Measurements from ENCODE around the gene PLCB1.

- TF ChIP-seq, protein P1, sequence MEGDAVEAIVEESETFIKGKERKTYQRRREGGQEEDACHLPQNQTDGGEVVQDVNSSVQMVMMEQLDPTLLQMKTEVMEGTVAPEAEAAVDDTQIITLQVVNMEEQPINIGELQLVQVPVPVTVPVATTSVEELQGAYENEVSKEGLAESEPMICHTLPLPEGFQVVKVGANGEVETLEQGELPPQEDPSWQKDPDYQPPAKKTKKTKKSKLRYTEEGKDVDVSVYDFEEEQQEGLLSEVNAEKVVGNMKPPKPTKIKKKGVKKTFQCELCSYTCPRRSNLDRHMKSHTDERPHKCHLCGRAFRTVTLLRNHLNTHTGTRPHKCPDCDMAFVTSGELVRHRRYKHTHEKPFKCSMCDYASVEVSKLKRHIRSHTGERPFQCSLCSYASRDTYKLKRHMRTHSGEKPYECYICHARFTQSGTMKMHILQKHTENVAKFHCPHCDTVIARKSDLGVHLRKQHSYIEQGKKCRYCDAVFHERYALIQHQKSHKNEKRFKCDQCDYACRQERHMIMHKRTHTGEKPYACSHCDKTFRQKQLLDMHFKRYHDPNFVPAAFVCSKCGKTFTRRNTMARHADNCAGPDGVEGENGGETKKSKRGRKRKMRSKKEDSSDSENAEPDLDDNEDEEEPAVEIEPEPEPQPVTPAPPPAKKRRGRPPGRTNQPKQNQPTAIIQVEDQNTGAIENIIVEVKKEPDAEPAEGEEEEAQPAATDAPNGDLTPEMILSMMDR (conservative IDR thresholded peaks at IDR 0.05; ENCODE audit: low read length), result no peak
- no peak for TF ChIP-seq EZH2phosphoT487 (IDR thresholded peaks at IDR 0.05; ENCODE audit: borderline replicate concordance)
These were observed 582.1 kb downstream of the PLCB1 start for GRCh38 chr20:8714206-8714605.
